GM21360 (cell line): Measurements from ENCODE around the gene GCNT3.

ENCODE experiments used
- ATAC-seq: cut with Tn5 transposase; IDR thresholded peaks from one replicate; pipeline ENCODE4 v1.9.1; 2021; ENCODE audit warnings: mild to moderate bottlenecking, moderate library complexity; ENCODE audit not compliant: unreplicated experiment

GCNT3 gene, protein sequence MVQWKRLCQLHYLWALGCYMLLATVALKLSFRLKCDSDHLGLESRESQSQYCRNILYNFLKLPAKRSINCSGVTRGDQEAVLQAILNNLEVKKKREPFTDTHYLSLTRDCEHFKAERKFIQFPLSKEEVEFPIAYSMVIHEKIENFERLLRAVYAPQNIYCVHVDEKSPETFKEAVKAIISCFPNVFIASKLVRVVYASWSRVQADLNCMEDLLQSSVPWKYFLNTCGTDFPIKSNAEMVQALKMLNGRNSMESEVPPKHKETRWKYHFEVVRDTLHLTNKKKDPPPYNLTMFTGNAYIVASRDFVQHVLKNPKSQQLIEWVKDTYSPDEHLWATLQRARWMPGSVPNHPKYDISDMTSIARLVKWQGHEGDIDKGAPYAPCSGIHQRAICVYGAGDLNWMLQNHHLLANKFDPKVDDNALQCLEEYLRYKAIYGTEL

GRCh38 chr15:59611276-59612260 is at the start of gene GCNT3:
Gene GCNT3 (plus strand): TSS chr15:59611783. CDS start chr15:59618239, 6,456 bp downstream.
- ATAC-seq: no peak

DNA sequence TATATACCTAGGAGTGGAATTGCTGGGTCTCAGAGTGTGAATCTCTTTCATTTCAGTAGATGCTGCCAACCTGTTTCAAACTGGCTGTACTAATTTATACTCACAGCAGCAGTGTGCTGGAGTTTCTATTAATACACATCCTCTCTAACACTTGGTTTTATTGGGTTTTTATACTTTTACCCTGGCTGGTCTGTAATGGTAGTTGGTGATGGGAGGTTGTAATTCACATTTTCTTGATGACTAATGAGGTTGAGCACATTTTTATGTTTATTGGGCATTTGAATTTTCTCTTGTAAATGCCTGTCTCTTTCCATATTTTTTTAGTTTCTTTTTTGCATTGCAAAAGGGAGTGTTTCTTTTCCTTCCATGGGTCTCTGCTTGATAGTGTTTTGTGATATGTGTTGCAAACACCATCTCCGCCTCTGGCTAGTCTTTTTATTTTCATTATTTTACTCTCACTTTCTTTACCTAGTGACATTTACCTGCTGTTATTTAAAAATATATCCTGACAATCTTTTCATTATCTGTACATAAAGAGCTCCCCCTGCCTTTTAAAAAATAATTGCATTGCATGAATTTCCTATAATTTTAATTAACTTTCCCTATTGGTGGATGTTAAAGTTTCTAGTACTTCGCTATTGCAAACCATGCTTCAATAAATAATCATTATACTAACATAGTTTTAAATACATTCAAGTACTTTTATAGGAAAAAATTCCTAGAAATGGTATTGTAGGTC is 49.0 kb upstream of the GCNT3 start:
- ATAC-seq: no peak

- ATAC-seq: no peak
Measured at GRCh38 chr15:59565299-59565698, 46.3 kb upstream of the GCNT3 start.

DNA sequence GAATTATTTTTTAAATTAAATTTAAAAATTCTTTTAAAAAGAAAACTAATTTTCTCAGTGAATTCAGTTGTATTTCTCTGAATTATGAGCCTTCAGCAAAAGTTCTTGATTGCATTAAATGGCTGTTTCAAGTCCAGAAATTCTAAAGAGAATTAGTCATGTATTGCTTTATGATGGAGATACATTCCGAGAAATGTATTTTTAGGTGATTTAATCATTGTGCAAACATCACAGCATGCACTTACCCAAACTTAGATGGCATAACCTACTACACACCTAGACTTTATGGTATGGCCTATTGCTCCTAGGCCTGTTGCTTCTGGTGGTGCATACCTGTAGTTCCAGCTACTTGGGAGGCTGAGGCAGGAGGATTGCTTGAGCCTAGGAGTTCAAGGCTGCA is 44.3 kb upstream of the GCNT3 start:
- no peak for ATAC-seq

DNA sequence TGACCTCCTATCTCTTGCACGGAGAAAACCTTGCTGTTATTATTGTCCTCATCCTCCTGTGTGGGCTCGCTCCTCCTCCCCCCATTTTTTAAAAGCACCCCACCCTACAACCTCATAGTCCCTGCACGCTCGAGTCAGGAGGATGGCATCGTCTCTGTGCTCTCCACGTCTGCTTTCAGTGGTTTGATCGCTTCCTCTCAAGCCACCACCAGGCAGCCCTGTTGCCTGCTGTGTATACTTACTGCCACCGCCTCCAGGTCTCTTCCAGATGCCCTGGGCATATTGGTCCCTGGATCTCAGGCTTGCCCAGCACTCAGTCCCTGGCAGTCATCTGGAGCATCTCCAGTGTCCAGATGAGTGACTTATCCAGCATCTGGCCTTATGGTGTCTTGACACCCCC is 42.1 kb upstream of the GCNT3 start:
- no peak for ATAC-seq

- ATAC-seq: no peak
Measured at GRCh38 chr15:59570315-59570714, 41.3 kb upstream of the GCNT3 start.

DNA sequence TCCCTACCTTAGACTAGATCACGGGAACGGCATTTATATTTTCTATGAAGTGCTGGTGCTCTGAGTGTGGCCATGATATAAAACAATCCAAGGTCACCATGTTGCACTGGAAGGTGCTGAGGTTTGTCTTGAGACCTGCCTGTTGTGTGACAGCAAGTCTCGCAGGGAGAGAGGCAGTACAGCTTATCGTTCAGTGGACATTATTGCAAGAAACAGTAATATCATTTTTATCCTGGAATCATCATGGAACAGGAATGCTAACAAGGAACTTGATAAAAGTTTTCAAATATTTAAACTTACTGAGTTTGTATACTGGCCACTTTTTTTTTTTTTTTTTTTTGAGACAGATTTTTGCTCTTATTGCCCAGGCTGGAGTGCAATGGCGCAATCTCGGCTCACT is 40.0 kb upstream of the GCNT3 start:
- ATAC-seq: no peak

GRCh38 chr15:59583088-59583487 is 28.5 kb upstream of the GCNT3 start:
- ATAC-seq: no peak

GRCh38 chr15:59587085-59587826 is 24.3 kb upstream of the GCNT3 start:
- no peak for ATAC-seq

- ATAC-seq: no peak
Measured at GRCh38 chr15:59590027-59590426, 21.6 kb upstream of the GCNT3 start.

GRCh38 chr15:59591356-59591755 is 20.2 kb upstream of the GCNT3 start:
- no peak for ATAC-seq

DNA sequence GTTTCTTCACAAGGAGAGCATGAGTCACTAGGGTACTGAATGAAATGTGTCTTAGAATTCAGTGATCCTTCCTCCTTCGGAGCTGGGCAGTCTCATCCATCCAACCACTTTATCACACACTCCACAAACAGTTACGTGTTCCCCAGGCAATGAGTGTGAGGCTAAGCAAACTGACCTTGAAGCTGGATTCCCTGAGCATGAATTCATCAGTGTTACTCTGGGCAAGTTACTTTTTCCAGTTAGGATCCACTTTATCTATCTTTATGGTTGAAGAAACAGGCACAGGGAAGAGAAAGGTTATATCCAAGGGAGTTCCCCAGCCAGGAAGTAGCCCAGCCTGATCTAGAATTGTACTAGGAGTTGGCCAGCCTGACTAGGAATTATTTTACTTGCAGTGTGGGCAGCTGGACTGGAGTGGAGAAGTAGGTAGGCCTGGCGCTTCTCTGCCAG is 17.1 kb upstream of the GCNT3 start:
- ATAC-seq: no peak

GRCh38 chr15:59594991-59595390 is 16.6 kb upstream of the GCNT3 start:
- no peak for ATAC-seq

DNA sequence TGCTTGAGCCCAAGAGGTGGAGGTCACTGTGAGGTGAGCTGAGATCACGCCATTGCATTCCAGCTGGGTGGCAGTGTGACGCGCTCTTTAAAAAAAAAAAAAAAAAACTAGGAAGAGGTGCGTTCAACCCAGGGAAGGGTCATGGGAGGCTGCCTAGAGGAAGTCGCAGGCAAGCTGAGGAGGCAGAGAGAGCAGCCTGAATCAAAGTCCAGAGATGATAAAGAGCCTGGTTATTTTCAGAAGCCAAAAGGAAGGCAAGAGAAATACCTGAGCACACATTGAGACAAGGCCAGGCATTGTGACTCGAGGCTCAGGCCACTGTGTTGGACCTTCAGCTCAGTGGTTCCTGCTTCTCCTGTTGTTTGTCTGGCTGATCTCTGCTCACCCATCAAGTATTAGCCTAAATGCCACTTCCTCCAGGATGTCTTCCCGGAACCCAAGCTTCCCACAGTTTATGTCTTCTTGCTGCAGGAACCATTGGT is 16.1 kb upstream of the GCNT3 start:
- no peak for ATAC-seq

DNA sequence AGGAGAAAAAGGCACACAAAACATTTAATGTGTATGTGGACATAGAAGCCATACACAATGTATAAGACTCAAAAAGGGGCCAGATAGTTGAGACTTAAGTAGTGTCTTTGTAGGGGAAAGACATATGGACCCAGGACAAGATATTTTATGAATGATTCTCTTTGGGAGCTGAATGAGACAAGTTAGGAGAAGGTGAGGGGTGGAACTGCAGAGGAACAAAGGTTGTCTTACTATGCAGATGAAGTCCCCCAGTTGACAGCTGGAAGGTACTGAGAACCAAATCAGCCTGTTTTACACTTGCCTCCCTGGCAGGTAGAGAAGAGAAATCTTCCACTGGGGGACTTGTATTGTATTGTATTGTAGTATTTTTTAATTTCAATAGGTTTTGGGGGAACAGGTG is 14.9 kb upstream of the GCNT3 start:
- no peak for ATAC-seq

- no peak for ATAC-seq
Measured at GRCh38 chr15:59598461-59598860, 13.1 kb upstream of the GCNT3 start.

GRCh38 chr15:59605994-59606393 is 5.6 kb upstream of the GCNT3 start:
- no peak for ATAC-seq

GRCh38 chr15:59609730-59610712 is 1.6 kb upstream of the GCNT3 start:
- no peak for ATAC-seq

DNA sequence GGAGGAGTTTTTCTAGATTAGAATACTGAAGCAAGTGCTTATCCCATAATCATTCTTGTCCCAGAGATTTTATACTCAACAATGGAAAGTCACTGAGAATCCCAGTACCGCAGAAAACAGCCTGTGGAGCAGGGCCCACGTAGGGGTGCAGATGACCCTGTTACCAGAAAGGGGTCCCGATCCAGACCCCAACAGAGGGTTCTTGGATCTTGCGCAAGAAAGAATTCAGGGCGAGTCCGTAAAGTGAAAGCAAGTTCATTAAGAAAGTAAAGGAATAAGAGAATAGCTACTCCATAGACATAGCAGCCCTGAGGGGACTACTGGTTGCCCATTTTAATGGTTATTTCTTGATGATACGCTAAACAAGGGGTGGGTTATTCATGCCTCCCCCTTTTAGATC is 2.6 kb downstream of the GCNT3 start:
- ATAC-seq: no peak
